Body of pancreas (tissue), 4 donors: ENCODE data around the gene PCDHGA8. TPM values are rescaled to one million over a fixed set of nuclear protein-coding genes. Genes with fewer than 3 reads are reported as not detected.
"Not testable (repeated sequence)": the region's sequence is repeated elsewhere in the genome, so short reads cannot be mapped to it uniquely, and the experiment has no call there.

Experiments used
- ATAC-seq: fragments of 150-250 bp; one replicate; pipeline ENCODE4 v1.9.1; 2016
- DNase-seq, 4 donors: peaks; one replicate each; pipeline ENCODE4 v3.0.0-alpha.2; 2019
- H3K27ac ChIP-seq, 4 donors: fragments of 200-600 bp; sonication (generic); 1 replicate in 3 of 4; 2 replicates in 1 of 4; pipeline versions ENCODE4 v1.5.1 to v1.6.1; 2016 to 2019; ENCODE audit warnings: mild to moderate bottlenecking in 1 of 4, mixed read lengths in 1 of 4, moderate library complexity in 1 of 4
- H3K27me3 ChIP-seq, 2 donors: fragments of 200-600 bp; sonication (generic); one replicate each; pipeline ENCODE4 v1.6.0; 2016; ENCODE audit warnings: mild to moderate bottlenecking in 1 of 2
- H3K36me3 ChIP-seq, 2 donors: fragments of 200-600 bp; sonication (generic); replicated peaks in 1 of 2; 2 replicates each; pipeline ENCODE4 v1.5.1; 2016; ENCODE audit warnings: low read depth in 2 of 2; ENCODE audit not compliant: insufficient read depth in 1 of 2
- H3K4me1 ChIP-seq: fragments of 200-600 bp; sonication (generic); one replicate; pipeline ENCODE4 v1.6.0; 2016
- H3K4me3 ChIP-seq, 2 donors: fragments of 200-600 bp; sonication (generic); 1 replicate in 1 of 2; 2 replicates in 1 of 2; pipeline ENCODE4 v1.5.1; 2016 to 2019
- H3K9me3 ChIP-seq, 3 donors: fragments of 200-600 bp; sonication (generic); 1 replicate in 2 of 3; 2 replicates in 1 of 3; pipeline ENCODE4 v1.5.1; 2016
- POLR2A ChIP-seq, 3 donors: fragments of 450-650 bp; IDR thresholded peaks; one replicate each; pipeline ENCODE4 v1.6.1; 2016; ENCODE audit warnings: antibody characterized with exemption in 3 of 3, mild to moderate bottlenecking in 2 of 3
- WGBS, 2 donors: methylation state at CpG; one replicate each; pipeline ENCODE4 v1.1.5; 2017; 5-methylcytosine and 5-hydroxymethylcytosine counted together
- intact Hi-C: fragments of 100-400 bp; cut with DNase I; formaldehyde crosslinking; loops from one replicate; pipeline ENCODE4 v1.15.1; 2023
- total RNA-seq, 2 donors: library from RNA; depleted of rRNA; stranded (reverse); fragments of >200 nt; gene quantifications; one replicate each; pipeline ENCODE4 v1.1.0, GENCODE V29; 2016
- TF ChIP-seq, protein P1 (sequence below), 7 experiments: fragments of 450-650 bp in 4 of 7; fragments of 200-600 bp in 3 of 7; sonication (generic) in 3 of 7; IDR thresholded peaks; one replicate each; pipeline ENCODE4 v1.5.1; 2016 to 2019; ENCODE audit warnings: antibody characterized with exemption in 7 of 7

The PCDHGA8 gene
- total RNA-seq, 2 donors from 2014 or later: 4.2 to 10.2 TPM

DNA sequence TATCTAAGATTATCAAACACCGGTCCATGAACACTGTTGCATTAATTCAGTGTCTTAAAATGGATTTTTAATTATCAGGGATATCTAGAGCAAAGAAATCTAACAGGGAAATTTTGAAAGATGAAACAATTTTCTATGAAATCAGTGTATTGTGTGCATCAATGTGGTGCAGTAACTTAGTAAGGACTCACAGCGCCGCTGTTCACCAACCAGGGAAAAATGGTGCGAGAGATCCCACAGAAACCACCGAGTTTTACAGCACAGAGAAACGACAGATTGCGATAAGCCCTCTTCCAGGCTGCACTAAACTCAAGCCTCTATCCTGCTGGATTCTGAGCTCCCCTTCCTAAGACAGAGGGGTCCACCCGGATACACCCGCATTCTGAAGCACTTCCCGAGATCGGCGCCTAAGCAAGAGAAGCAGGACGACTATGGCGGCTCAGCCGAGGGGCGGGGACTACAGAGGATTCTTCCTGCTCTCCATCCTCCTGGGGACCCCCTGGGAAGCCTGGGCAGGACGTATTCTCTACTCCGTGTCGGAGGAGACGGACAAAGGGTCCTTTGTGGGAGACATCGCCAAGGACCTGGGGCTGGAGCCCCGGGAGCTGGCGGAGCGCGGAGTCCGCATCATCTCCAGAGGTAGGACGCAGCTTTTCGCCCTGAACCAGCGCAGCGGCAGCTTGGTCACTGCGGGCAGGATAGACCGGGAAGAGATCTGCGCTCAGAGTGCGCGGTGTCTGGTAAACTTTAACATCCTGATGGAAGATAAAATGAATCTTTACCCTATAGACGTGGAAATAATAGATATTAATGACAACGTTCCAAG is 9.8 kb upstream of the PCDHGA8 start, which contains the start of gene PCDHGA7:
TSS of gene PCDHGA7 (plus strand) at position 274 of the 826 bp plus-strand sequence. CDS start at position 432, 158 bp downstream.
- H3K4me1 ChIP-seq: no peaks in the 10 kb centered on the region
- H3K27ac ChIP-seq: no peak within 1 kb of the TSS
- TF ChIP-seq, protein P1, sequence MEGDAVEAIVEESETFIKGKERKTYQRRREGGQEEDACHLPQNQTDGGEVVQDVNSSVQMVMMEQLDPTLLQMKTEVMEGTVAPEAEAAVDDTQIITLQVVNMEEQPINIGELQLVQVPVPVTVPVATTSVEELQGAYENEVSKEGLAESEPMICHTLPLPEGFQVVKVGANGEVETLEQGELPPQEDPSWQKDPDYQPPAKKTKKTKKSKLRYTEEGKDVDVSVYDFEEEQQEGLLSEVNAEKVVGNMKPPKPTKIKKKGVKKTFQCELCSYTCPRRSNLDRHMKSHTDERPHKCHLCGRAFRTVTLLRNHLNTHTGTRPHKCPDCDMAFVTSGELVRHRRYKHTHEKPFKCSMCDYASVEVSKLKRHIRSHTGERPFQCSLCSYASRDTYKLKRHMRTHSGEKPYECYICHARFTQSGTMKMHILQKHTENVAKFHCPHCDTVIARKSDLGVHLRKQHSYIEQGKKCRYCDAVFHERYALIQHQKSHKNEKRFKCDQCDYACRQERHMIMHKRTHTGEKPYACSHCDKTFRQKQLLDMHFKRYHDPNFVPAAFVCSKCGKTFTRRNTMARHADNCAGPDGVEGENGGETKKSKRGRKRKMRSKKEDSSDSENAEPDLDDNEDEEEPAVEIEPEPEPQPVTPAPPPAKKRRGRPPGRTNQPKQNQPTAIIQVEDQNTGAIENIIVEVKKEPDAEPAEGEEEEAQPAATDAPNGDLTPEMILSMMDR (IDR thresholded peaks at IDR 0.05): peak in 3 of 7 experiments; percentile 7 to 16 (median 16)
- TF ChIP-seq POLR2A (IDR thresholded peaks at IDR 0.05): no peak
- ATAC-seq (no peak), DNase-seq (no peak)
- intact Hi-C loops: no loop called here
- H3K9me3 ChIP-seq: peaks cover 0 to 55% (median 3%) of the 10 kb centered on the region in 3 donors
- no peaks in the 10 kb centered on the region for H3K27me3 ChIP-seq
- H3K36me3 ChIP-seq: no peaks in the 10 kb centered on the region
- 9 to 17% methylated on average over 24 to 37 of the region's 37 CpGs for WGBS, 2 donors
- H3K4me3 ChIP-seq: peak within 1 kb of the TSS in 1 of 2 donors; percentile 0

DNA sequence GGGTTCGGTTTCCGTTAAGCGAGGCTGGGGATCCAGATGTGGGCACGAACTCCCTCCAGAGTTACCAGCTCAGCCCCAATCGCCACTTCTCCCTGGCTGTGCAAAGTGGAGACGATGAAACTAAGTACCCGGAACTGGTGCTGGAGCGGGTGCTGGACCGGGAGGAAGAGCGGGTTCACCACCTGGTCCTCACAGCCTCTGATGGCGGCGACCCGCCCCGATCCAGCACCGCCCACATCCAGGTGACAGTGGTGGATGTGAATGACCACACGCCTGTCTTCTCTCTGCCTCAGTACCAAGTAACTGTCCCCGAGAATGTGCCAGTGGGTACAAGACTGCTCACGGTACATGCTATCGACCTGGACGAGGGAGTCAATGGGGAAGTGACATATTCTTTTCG is 9.1 kb upstream of the PCDHGA8 start:
- Histone ChIP-seq H3K36me3 (no peaks in the 10 kb centered on the region), H3K4me1 (no peaks in the 10 kb centered on the region), H3K9me3 (peaks cover 0 to 56% (median 3%) of the 10 kb centered on the region in 3 donors), H3K27me3 (no peaks in the 10 kb centered on the region), H3K4me3 (no peak overlapping the region), H3K27ac (no peak overlapping the region)
- ATAC-seq (no peak), DNase-seq (no peak)
- TF ChIP-seq, protein P1 (IDR thresholded peaks at IDR 0.05): no peak
- TF ChIP-seq POLR2A (IDR thresholded peaks at IDR 0.05): no peak
- WGBS, 2 donors: 27 to 35% methylated on average over 14 to 21 of the region's 21 CpGs
- intact Hi-C loops: no loop called here

DNA sequence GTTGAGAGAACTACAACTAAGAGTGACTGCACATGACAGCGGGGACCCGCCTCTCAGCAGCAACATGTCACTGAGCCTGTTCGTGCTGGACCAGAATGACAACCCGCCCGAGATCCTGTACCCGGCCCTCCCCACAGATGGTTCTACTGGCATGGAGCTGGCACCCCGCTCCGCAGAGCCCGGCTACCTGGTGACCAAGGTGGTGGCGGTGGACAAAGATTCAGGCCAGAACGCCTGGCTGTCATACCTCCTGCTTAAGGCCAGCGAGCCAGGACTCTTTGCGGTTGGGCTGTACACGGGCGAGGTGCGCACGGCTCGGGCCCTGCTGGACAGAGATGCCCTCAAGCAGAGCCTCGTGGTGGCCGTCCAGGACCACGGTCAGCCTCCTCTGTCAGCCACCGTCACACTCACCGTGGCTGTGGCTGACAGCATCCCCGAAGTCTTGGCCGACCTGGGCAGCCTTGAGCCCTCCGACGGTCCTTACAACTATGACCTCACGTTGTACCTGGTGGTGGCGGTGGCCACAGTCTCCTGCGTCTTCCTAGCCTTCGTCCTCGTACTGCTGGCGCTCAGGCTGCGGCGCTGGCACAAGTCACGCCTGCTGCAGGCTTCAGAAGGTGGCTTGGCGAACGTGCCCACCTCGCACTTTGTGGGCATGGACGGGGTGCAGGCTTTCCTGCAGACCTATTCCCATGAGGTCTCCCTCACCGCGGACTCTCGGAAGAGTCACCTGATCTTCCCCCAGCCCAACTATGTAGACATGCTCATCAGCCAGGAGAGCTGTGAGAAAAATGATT is 7.8 kb upstream of the PCDHGA8 start:
- 35 to 55% methylated on average over 16 to 42 of the region's 43 CpGs for WGBS, 2 donors
- intact Hi-C loops: no loop called here
- Histone ChIP-seq H3K27ac (no peak overlapping the region), H3K36me3 (no peaks in the 10 kb centered on the region), H3K9me3 (peaks cover 0 to 65% (median 7%) of the 10 kb centered on the region in 3 donors), H3K27me3 (no peaks in the 10 kb centered on the region), H3K4me1 (no peaks in the 10 kb centered on the region), H3K4me3 (no peak overlapping the region)
- TF ChIP-seq, protein P1 (IDR thresholded peaks at IDR 0.05): no peak
- TF ChIP-seq POLR2A (IDR thresholded peaks at IDR 0.05): no peak
- no peak for ATAC-seq
- DNase-seq: no peak

DNA sequence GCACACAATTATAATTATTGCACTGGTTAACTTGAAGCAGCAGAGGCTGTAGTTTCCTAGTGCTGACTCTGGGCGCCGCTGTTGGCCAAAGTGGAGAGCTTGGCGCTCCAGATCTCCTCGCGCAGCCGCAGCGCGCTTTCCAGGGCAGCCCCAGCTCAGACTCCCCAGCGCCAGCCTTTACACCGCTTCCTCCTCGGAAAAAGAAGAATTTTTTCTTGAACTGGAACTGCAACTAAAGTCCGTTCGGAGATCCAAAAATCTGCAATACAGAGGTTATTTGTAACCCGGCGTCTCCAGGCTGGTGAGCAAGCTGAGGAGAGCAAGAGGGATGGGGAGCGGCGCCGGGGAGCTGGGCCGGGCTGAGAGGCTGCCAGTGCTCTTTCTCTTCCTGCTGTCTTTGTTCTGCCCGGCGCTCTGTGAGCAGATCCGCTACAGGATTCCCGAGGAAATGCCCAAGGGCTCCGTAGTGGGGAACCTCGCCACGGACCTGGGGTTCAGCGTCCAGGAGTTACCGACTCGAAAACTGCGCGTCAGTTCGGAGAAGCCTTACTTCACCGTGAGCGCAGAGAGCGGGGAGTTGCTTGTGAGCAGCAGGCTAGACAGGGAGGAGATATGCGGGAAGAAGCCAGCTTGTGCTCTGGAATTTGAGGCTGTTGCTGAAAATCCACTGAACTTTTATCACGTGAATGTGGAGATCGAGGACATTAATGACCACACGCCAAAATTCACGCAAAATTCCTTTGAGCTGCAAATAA is 4.7 kb upstream of the PCDHGA8 start, which contains the start of gene PCDHGB4:
TSS of gene PCDHGB4 (plus strand) at position 142 of the 755 bp plus-strand sequence. CDS start at position 329, 187 bp downstream.
- H3K27me3 ChIP-seq, H3K4me1 ChIP-seq, intact Hi-C loops, H3K36me3 ChIP-seq, H3K4me3 ChIP-seq, H3K27ac ChIP-seq: not testable (repeated sequence)
- ATAC-seq: peak; percentile 62
- DNase-seq: peak in 2 of 4 donors; percentile 26 to 32
- TF ChIP-seq, protein P1 (IDR thresholded peaks at IDR 0.05): peak in 4 of 7 experiments; percentile 27 to 34 (median 32)
- WGBS, 2 donors: 8 to 12% methylated on average over 17 to 23 of the region's 40 CpGs
- H3K9me3 ChIP-seq: peaks cover 0 to 68% (median 12%) of the 10 kb centered on the region in 3 donors
